ENCODE data around the gene DUSP21. TPM values are rescaled to one million over a fixed set of nuclear protein-coding genes. Genes with fewer than 3 reads are reported as not detected.
"Not testable (repeated sequence)": the region's sequence is repeated elsewhere in the genome, so short reads cannot be mapped to it uniquely, and the experiment has no call there.

DUSP21 gene
- total RNA-seq, 3 donors from 2014 or later = not detected

GRCh38 chrX:44871931-44872820 lies 28.4 kb downstream of the DUSP21 start:
- Mint-ChIP-seq H3K9me3 (no peaks in the 10 kb centered on the region), H3K27me3 (ENCODE audit: low read depth) (no peaks in the 10 kb centered on the region), H3K36me3 (ENCODE audit: insufficient read depth) (no peaks in the 10 kb centered on the region), H3K4me3 (peak overlapping the region; percentile 95), H3K4me1 (ENCODE audit: low read depth) (peaks cover 16% of the 10 kb centered on the region)
- peak; percentile 29 for DNase-seq
- ATAC-seq = peak; percentile 15 to 29

DNA sequence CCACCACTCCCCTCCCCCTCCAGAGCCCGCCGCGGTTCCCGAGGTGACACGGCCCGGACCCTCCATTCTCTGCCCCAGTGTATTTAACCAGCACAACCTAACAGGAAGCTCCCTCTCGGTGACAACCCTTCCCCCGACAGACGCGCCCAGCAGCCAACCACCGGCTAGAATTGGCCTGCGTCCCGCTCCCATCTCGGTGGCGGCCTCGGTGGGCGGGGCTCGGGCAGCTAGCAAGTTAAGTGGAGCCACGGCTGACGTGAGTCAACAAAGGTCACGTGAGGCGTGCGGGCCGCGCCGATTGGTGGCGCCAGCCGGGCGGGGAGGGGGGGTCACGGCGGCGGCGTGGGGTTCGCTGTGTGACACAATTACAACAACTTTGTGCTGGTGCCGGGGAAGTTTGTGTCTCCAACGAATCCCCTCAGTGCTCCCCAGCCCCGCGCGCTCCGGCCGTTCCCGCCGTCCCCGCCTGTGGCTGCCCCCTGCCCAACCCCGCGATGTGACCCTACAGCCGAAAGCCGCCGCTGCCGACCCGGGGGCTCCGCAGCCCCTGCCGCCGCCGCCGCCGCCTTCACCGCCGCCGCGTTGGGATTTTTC lies 29.1 kb downstream of the DUSP21 start, which contains the start of gene KDM6A:
Gene KDM6A (plus strand): TSS at position 368 of the 594 bp plus-strand sequence. CDS start 364 bp downstream, outside the sequence.
- Mint-ChIP-seq H3K36me3 (ENCODE audit: insufficient read depth) (no peaks in the 10 kb centered on the region), H3K4me1 (ENCODE audit: low read depth) (peaks cover 19% of the 10 kb centered on the region), H3K9me3 (no peaks in the 10 kb centered on the region), H3K27me3 (ENCODE audit: low read depth) (no peaks in the 10 kb centered on the region), H3K4me3 (peak within 1 kb of the TSS; percentile 95)
- ATAC-seq (peak; percentile 87 to 90), DNase-seq (peak; percentile 99)

GRCh38 chrX:44873415-44874276 lies 29.8 kb downstream of the DUSP21 start:
- peak overlapping the region; percentile 95 for H3K4me3 Mint-ChIP-seq
- ATAC-seq (peak; percentile 17 to 25), DNase-seq (peak; percentile 45)
- no peaks in the 10 kb centered on the region for H3K9me3 Mint-ChIP-seq
- no peaks in the 10 kb centered on the region for H3K36me3 Mint-ChIP-seq (ENCODE audit: insufficient read depth)
- peaks cover 19% of the 10 kb centered on the region for H3K4me1 Mint-ChIP-seq (ENCODE audit: low read depth)
- H3K27me3 Mint-ChIP-seq (ENCODE audit: low read depth) = no peaks in the 10 kb centered on the region

- DNase-seq (peak; percentile 46), ATAC-seq (peak; percentile 6 to 28)
- Mint-ChIP-seq H3K27me3 (ENCODE audit: low read depth) (no peaks in the 10 kb centered on the region), H3K36me3 (ENCODE audit: insufficient read depth) (no peaks in the 10 kb centered on the region), H3K9me3 (no peaks in the 10 kb centered on the region), H3K4me3 (peak overlapping the region; percentile 95), H3K4me1 (ENCODE audit: low read depth) (peaks cover 22% of the 10 kb centered on the region)
These were observed 30.8 kb downstream of the DUSP21 start for GRCh38 chrX:44874420-44875184.

DNA sequence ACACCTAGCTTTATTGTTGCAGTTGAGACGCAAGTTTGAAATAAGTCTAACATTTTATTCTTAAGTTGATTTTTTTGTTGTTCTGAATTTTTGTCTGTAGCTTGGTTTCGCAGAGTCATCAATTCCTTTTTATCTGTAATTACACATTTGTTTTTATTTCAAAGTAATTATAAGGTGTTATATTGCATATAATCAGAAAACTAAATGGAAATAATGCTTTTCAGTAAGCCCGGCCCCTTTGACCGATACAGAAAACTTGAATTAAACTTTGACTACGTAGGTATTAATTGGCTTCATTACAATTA lies 31.3 kb downstream of the DUSP21 start:
- Mint-ChIP-seq H3K36me3 (ENCODE audit: insufficient read depth) (no peaks in the 10 kb centered on the region), H3K4me1 (ENCODE audit: low read depth) (peaks cover 24% of the 10 kb centered on the region), H3K9me3 (no peaks in the 10 kb centered on the region), H3K27me3 (ENCODE audit: low read depth) (no peaks in the 10 kb centered on the region), H3K4me3 (peak overlapping the region; percentile 95)
- ATAC-seq (no peak), DNase-seq (no peak)

DNA sequence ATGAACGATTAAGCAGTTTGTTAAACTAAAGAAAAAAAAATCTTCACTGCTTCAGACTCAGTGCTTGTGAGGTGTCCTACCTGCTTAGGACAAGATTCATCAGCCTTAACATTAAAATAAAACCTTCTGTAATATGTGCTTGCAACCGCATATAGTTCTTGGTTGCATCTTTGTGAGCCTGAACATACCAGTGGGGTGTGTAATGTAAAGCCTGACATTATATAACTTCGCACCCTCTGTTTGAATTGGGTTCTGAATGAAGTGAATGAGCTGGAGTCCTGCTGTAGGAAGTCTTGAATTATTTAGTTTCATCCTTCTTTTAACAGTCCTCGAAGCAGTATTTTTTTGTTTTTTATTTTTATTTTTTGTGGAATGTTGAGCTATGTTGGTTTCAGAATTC lies 32.3 kb downstream of the DUSP21 start:
- DNase-seq = no peak
- H3K9me3 Mint-ChIP-seq = no peaks in the 10 kb centered on the region
- peaks cover 29% of the 10 kb centered on the region for H3K4me1 Mint-ChIP-seq (ENCODE audit: low read depth)
- no peaks in the 10 kb centered on the region for H3K27me3 Mint-ChIP-seq (ENCODE audit: low read depth)
- H3K4me3 Mint-ChIP-seq = peak overlapping the region; percentile 64
- H3K36me3 Mint-ChIP-seq (ENCODE audit: insufficient read depth) = no peaks in the 10 kb centered on the region
- ATAC-seq = no peak

GRCh38 chrX:44876767-44877166 lies 32.9 kb downstream of the DUSP21 start:
- Mint-ChIP-seq H3K4me1 (ENCODE audit: low read depth) (peaks cover 28% of the 10 kb centered on the region), H3K9me3 (no peaks in the 10 kb centered on the region), H3K4me3 (no peak overlapping the region), H3K27me3 (ENCODE audit: low read depth) (no peaks in the 10 kb centered on the region), H3K36me3 (ENCODE audit: insufficient read depth) (no peaks in the 10 kb centered on the region)
- DNase-seq = no peak
- ATAC-seq = no peak

DNA sequence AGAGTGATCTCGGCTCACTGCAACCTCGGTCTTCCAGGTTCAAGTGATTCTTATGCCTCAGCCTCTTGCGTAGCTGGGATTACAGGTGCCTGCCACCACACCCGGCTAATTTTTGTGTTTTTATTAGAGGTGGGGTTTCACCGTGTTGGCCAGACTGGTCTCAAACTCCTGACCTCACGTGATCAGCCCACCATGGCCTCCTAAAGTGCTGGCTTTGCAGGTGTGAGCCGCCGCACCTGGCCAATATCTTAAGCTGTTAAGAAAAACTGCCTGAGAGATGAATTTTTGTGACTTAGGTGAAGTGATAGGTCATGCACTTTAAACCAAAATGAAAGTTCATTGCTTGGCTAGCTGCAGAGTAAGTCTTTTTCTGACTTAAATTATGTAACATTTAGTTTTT lies 35.0 kb downstream of the DUSP21 start:
- DNase-seq (no peak), ATAC-seq (no peak)
- H3K27me3 Mint-ChIP-seq (ENCODE audit: low read depth) = no peaks in the 10 kb centered on the region
- H3K36me3 Mint-ChIP-seq (ENCODE audit: insufficient read depth) = no peaks in the 10 kb centered on the region
- H3K4me1 Mint-ChIP-seq (ENCODE audit: low read depth) = peaks cover 39% of the 10 kb centered on the region
- no peaks in the 10 kb centered on the region for H3K9me3 Mint-ChIP-seq
- H3K4me3 Mint-ChIP-seq = no peak overlapping the region

DNA sequence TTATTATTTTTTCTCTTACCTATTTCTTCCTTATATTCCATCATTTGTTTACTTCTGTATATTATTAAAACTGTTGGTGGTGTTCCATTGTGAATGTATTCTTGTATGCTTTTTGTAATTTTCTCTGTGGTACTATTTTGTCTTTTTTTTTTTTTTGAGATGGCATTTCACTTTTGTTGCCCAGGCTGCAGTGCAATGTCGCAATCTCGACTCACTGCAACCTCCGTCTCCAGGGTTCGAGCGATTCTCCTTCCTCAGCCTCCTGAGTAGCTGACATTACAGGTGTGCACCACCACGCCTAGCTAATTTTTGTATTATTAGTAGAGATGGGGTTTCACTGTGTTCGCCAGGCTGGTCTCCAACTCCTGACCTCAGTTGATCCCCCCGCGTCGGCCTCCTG lies 37.7 kb downstream of the DUSP21 start:
- Mint-ChIP-seq H3K4me3 (no peak overlapping the region), H3K4me1 (ENCODE audit: low read depth) (peaks cover 47% of the 10 kb centered on the region), H3K9me3 (no peaks in the 10 kb centered on the region), H3K36me3 (ENCODE audit: insufficient read depth) (no peaks in the 10 kb centered on the region), H3K27me3 (ENCODE audit: low read depth) (no peaks in the 10 kb centered on the region)
- no peak for ATAC-seq
- DNase-seq = no peak

DNA sequence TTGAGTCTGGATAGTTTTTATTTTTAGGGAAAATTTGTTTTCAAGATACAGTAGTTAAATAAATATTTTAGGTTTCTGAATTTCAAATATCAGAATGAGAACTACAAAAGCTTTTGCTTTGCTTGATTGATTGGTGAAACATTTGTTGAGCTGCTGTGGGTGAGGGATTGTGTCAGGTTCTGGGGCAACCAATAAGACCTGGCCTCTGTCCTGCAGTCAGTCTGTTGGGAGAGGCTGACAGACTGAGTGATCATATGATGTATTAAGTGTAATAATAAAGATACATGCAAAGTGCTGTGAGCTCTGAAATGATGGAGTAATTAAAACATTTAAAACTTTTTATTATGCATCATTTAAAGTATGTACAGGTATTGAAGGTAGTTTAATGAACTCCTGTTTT lies 38.8 kb downstream of the DUSP21 start:
- H3K4me1 Mint-ChIP-seq (ENCODE audit: low read depth) = peaks cover 49% of the 10 kb centered on the region
- no peaks in the 10 kb centered on the region for H3K9me3 Mint-ChIP-seq
- DNase-seq = no peak
- no peak for ATAC-seq
- no peaks in the 10 kb centered on the region for H3K36me3 Mint-ChIP-seq (ENCODE audit: insufficient read depth)
- H3K4me3 Mint-ChIP-seq = no peak overlapping the region
- no peaks in the 10 kb centered on the region for H3K27me3 Mint-ChIP-seq (ENCODE audit: low read depth)

DNA sequence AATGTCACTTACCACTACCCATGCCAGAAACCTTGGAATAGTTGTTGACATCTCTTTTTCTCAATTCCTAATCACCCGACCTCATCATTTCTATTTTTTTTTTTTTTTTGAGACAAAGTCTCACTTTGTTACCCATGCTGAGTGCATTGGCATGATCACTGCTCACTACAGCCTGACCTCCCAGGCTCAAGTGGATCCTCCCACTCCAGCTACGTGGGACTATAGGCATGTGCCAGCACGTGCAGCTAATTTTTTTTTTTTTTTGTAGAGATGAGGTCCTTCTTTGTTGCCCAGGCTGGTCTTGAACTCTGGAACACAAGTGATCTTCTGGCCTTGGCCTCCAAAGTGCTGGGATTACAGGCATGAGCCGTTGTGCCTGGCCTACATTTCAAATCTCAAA lies 41.1 kb downstream of the DUSP21 start:
- no peak for DNase-seq
- Mint-ChIP-seq H3K4me1 (ENCODE audit: low read depth) (peaks cover 52% of the 10 kb centered on the region), H3K36me3 (ENCODE audit: insufficient read depth) (no peaks in the 10 kb centered on the region), H3K4me3 (no peak overlapping the region), H3K9me3 (no peaks in the 10 kb centered on the region), H3K27me3 (ENCODE audit: low read depth) (no peaks in the 10 kb centered on the region)
- ATAC-seq = no peak

DNA sequence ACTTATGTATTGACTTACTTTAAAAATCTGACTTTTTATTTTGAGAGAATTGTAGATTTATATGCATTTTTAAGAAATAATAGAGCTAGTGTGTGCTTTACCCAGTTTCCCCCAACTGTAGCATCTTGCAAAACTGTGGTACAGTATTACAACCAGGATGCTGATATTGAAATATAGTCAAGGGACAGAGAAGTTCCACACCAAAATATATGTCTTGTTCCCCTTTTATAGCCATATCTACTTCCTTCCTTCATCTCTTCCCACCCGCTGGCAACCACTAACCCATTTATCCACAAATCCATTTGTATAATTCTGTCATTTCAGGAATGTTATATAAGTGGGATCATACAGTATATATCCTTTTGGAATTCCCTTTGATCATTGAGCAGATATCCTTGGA lies 46.0 kb downstream of the DUSP21 start:
- no peak for DNase-seq
- no peaks in the 10 kb centered on the region for H3K36me3 Mint-ChIP-seq (ENCODE audit: insufficient read depth)
- ATAC-seq = no peak
- H3K9me3 Mint-ChIP-seq = no peaks in the 10 kb centered on the region
- peaks cover 40% of the 10 kb centered on the region for H3K4me1 Mint-ChIP-seq (ENCODE audit: low read depth)
- no peaks in the 10 kb centered on the region for H3K27me3 Mint-ChIP-seq (ENCODE audit: low read depth)
- no peak overlapping the region for H3K4me3 Mint-ChIP-seq

GRCh38 chrX:44890247-44890646 lies 46.4 kb downstream of the DUSP21 start:
- peaks cover under 1% of the 10 kb centered on the region for H3K9me3 Mint-ChIP-seq
- H3K4me3 Mint-ChIP-seq = no peak overlapping the region
- ATAC-seq (no peak), DNase-seq (no peak)
- peaks cover 37% of the 10 kb centered on the region for H3K4me1 Mint-ChIP-seq (ENCODE audit: low read depth)
- H3K27me3 Mint-ChIP-seq (ENCODE audit: low read depth) = no peaks in the 10 kb centered on the region
- no peaks in the 10 kb centered on the region for H3K36me3 Mint-ChIP-seq (ENCODE audit: insufficient read depth)

GRCh38 chrX:44890687-44891086 lies 46.9 kb downstream of the DUSP21 start:
- not testable (repeated sequence) for DNase-seq; H3K4me3 Mint-ChIP-seq; H3K36me3 Mint-ChIP-seq (ENCODE audit: insufficient read depth); ATAC-seq; H3K27me3 Mint-ChIP-seq (ENCODE audit: low read depth); H3K9me3 Mint-ChIP-seq
- H3K4me1 Mint-ChIP-seq (ENCODE audit: low read depth) = peaks cover 38% of the 10 kb centered on the region
